Measurements from ENCODE around the gene ADISSP.

The ADISSP gene

GRCh38 chr20:3745686-3746173 is 21.8 kb downstream of the ADISSP start:
- TF ChIP-seq CTCF (IDR thresholded peaks at IDR 0.05; ENCODE audit: insufficient read depth, low read length, poor library complexity, severe bottlenecking) = no peak
- TF ChIP-seq EZH2phosphoT487 (conservative IDR thresholded peaks at IDR 0.05; ENCODE audit: low read length) = no peak
- Histone ChIP-seq H3K27me3 (ENCODE audit: low read length) (no peaks in the 10 kb centered on the region), H3F3A (ENCODE audit: insufficient read depth) (no peaks in the 10 kb centered on the region), H3K9me2 (replicated peaks; ENCODE audit: insufficient read depth, low read length) (no peaks in the 10 kb centered on the region), H2AFZ (ENCODE audit: low read depth, low read length, severe bottlenecking) (no peak overlapping the region), H3K36me3 (ENCODE audit: low read length) (no peaks in the 10 kb centered on the region), H3K4me2 (ENCODE audit: low read depth, low read length, poor library complexity, severe bottlenecking) (no peak overlapping the region), H3K27ac (ENCODE audit: low read depth, low read length) (no peak overlapping the region), H3K79me2 (ENCODE audit: insufficient read depth, low read length) (no peaks in the 10 kb centered on the region), H4K20me1 (ENCODE audit: low read depth, low read length) (no peaks in the 10 kb centered on the region), H3K4me3 (ENCODE audit: insufficient read depth, low read length, poor library complexity, severe bottlenecking) (no peak overlapping the region), H3K9me3 (ENCODE audit: insufficient read depth, low read length) (no peaks in the 10 kb centered on the region), H3K9ac (ENCODE audit: low read length) (no peak overlapping the region)

GRCh38 chr20:3744806-3745685 is 22.5 kb downstream of the ADISSP start:
- Histone ChIP-seq H3K9ac (ENCODE audit: low read length) (no peak overlapping the region), H3K36me3 (ENCODE audit: low read length) (no peaks in the 10 kb centered on the region), H4K20me1 (ENCODE audit: low read depth, low read length) (no peaks in the 10 kb centered on the region), H3K79me2 (ENCODE audit: insufficient read depth, low read length) (no peaks in the 10 kb centered on the region), H3K4me2 (ENCODE audit: low read depth, low read length, poor library complexity, severe bottlenecking) (no peak overlapping the region), H3F3A (ENCODE audit: insufficient read depth) (no peaks in the 10 kb centered on the region), H3K9me2 (replicated peaks; ENCODE audit: insufficient read depth, low read length) (no peaks in the 10 kb centered on the region), H3K9me3 (ENCODE audit: insufficient read depth, low read length) (no peaks in the 10 kb centered on the region), H3K4me3 (ENCODE audit: insufficient read depth, low read length, poor library complexity, severe bottlenecking) (no peak overlapping the region), H2AFZ (ENCODE audit: low read depth, low read length, severe bottlenecking) (no peak overlapping the region), H3K27ac (ENCODE audit: low read depth, low read length) (no peak overlapping the region), H3K27me3 (ENCODE audit: low read length) (no peaks in the 10 kb centered on the region)
- no peak for TF ChIP-seq EZH2phosphoT487 (conservative IDR thresholded peaks at IDR 0.05; ENCODE audit: low read length)
- TF ChIP-seq CTCF (IDR thresholded peaks at IDR 0.05; ENCODE audit: insufficient read depth, low read length, poor library complexity, severe bottlenecking) = no peak

GRCh38 chr20:3744037-3744436 is 23.5 kb downstream of the ADISSP start:
- no peak overlapping the region for H3K9ac ChIP-seq (ENCODE audit: low read length)
- H3K27ac ChIP-seq (ENCODE audit: low read depth, low read length) = no peak overlapping the region
- H3K4me2 ChIP-seq (ENCODE audit: low read depth, low read length, poor library complexity, severe bottlenecking) = no peak overlapping the region
- no peaks in the 10 kb centered on the region for H3K9me2 ChIP-seq (replicated peaks; ENCODE audit: insufficient read depth, low read length)
- TF ChIP-seq EZH2phosphoT487 (conservative IDR thresholded peaks at IDR 0.05; ENCODE audit: low read length) (no peak), CTCF (IDR thresholded peaks at IDR 0.05; ENCODE audit: insufficient read depth, low read length, poor library complexity, severe bottlenecking) (no peak)
- no peaks in the 10 kb centered on the region for H3K79me2 ChIP-seq (ENCODE audit: insufficient read depth, low read length)
- no peaks in the 10 kb centered on the region for H3K9me3 ChIP-seq (ENCODE audit: insufficient read depth, low read length)
- no peaks in the 10 kb centered on the region for H4K20me1 ChIP-seq (ENCODE audit: low read depth, low read length)
- H3K27me3 ChIP-seq (ENCODE audit: low read length) = no peaks in the 10 kb centered on the region
- no peaks in the 10 kb centered on the region for H3K36me3 ChIP-seq (ENCODE audit: low read length)
- no peak overlapping the region for H2AFZ ChIP-seq (ENCODE audit: low read depth, low read length, severe bottlenecking)
- no peaks in the 10 kb centered on the region for H3F3A ChIP-seq (ENCODE audit: insufficient read depth)
- no peak overlapping the region for H3K4me3 ChIP-seq (ENCODE audit: insufficient read depth, low read length, poor library complexity, severe bottlenecking)

Measured in SU-DHL-6 (cell line).